BE2C (cell line): Measurements from ENCODE around the gene PSMD10.

Experiments used
- DNase-seq: peaks from one replicate; pipeline ENCODE4 v3.0.0-alpha.2; 2020
- H3K27me3 ChIP-seq: fragments of 250-450 bp; sonication (Bioruptor Pico); 2 replicates; pipeline ENCODE4 v1.5.1; 2020; ENCODE audit warnings: mild to moderate bottlenecking
- H3K36me3 ChIP-seq: fragments of 250-450 bp; sonication (Bioruptor Pico); 2 replicates; pipeline ENCODE4 v1.5.1; 2020; ENCODE audit warnings: mild to moderate bottlenecking
- H3K4me1 ChIP-seq: fragments of 250-450 bp; sonication (Bioruptor Pico); 2 replicates; pipeline ENCODE4 v1.5.1; 2020
- H3K4me3 ChIP-seq: 2 replicates; pipeline ENCODE4 v1.5.1; 2011; ENCODE audit warnings: low read depth, low read length
- H3K9me3 ChIP-seq: fragments of 250-450 bp; sonication (Bioruptor Pico); 2 replicates; pipeline ENCODE4 v1.5.1; 2020
- TF ChIP-seq, protein P1 (sequence below): IDR thresholded peaks from 2 replicates; pipeline ENCODE4 v1.5.1; 2012; ENCODE audit warnings: mild to moderate bottlenecking, low read depth, low read length

PSMD10 gene

GRCh38 chrX:108131471-108131870 lies 40.1 kb upstream of the PSMD10 start:
- no peaks in the 10 kb centered on the region for H3K9me3 ChIP-seq
- TF ChIP-seq, protein P1, sequence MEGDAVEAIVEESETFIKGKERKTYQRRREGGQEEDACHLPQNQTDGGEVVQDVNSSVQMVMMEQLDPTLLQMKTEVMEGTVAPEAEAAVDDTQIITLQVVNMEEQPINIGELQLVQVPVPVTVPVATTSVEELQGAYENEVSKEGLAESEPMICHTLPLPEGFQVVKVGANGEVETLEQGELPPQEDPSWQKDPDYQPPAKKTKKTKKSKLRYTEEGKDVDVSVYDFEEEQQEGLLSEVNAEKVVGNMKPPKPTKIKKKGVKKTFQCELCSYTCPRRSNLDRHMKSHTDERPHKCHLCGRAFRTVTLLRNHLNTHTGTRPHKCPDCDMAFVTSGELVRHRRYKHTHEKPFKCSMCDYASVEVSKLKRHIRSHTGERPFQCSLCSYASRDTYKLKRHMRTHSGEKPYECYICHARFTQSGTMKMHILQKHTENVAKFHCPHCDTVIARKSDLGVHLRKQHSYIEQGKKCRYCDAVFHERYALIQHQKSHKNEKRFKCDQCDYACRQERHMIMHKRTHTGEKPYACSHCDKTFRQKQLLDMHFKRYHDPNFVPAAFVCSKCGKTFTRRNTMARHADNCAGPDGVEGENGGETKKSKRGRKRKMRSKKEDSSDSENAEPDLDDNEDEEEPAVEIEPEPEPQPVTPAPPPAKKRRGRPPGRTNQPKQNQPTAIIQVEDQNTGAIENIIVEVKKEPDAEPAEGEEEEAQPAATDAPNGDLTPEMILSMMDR: no peak
- H3K4me3 ChIP-seq: no peak overlapping the region
- no peaks in the 10 kb centered on the region for H3K27me3 ChIP-seq
- DNase-seq: no peak
- no peaks in the 10 kb centered on the region for H3K36me3 ChIP-seq
- H3K4me1 ChIP-seq: no peaks in the 10 kb centered on the region

- H3K4me1 ChIP-seq: no peaks in the 10 kb centered on the region
- TF ChIP-seq, protein P1: no peak
- H3K36me3 ChIP-seq: no peaks in the 10 kb centered on the region
- no peaks in the 10 kb centered on the region for H3K9me3 ChIP-seq
- H3K27me3 ChIP-seq: no peaks in the 10 kb centered on the region
- no peak for DNase-seq
- H3K4me3 ChIP-seq: no peak overlapping the region
Observed at GRCh38 chrX:108130889-108131288, 39.5 kb upstream of the PSMD10 start.

GRCh38 chrX:108127152-108127551 lies 35.8 kb upstream of the PSMD10 start:
- DNase-seq: no peak
- H3K27me3 ChIP-seq: no peaks in the 10 kb centered on the region
- TF ChIP-seq, protein P1: no peak
- no peaks in the 10 kb centered on the region for H3K4me1 ChIP-seq
- no peak overlapping the region for H3K4me3 ChIP-seq
- no peaks in the 10 kb centered on the region for H3K9me3 ChIP-seq
- no peaks in the 10 kb centered on the region for H3K36me3 ChIP-seq

- Histone ChIP-seq H3K9me3 (no peaks in the 10 kb centered on the region), H3K4me3 (no peak overlapping the region), H3K36me3 (no peaks in the 10 kb centered on the region), H3K4me1 (no peaks in the 10 kb centered on the region), H3K27me3 (no peaks in the 10 kb centered on the region)
- TF ChIP-seq, protein P1: no peak
- no peak for DNase-seq
Observed at GRCh38 chrX:108126661-108127060, 35.3 kb upstream of the PSMD10 start.

GRCh38 chrX:108123591-108124366 lies 32.4 kb upstream of the PSMD10 start:
- no peaks in the 10 kb centered on the region for H3K36me3 ChIP-seq
- H3K4me1 ChIP-seq: no peaks in the 10 kb centered on the region
- no peaks in the 10 kb centered on the region for H3K27me3 ChIP-seq
- no peak overlapping the region for H3K4me3 ChIP-seq
- TF ChIP-seq, protein P1: no peak
- H3K9me3 ChIP-seq: no peaks in the 10 kb centered on the region
- DNase-seq: no peak

DNA sequence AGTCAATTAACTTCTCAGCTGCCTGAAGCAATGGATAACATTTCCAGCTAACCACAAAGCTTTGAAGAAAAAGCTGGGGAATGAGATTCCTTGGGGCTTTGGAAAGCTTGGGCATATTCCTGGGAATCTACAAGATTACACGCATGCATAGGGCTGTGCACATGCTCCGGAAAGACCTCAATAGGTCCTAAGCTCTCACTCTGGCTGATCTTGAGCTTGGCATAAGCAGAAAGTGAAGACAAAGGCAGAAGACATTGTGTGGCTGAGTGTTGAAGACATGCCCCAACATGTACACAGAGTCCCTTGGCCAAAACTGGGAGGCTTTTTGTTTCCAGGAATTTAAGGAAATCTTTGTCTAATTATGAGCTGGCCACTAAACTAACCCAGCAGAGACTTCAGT lies 31.4 kb upstream of the PSMD10 start:
- TF ChIP-seq, protein P1: no peak
- Histone ChIP-seq H3K27me3 (no peaks in the 10 kb centered on the region), H3K36me3 (no peaks in the 10 kb centered on the region), H3K4me3 (no peak overlapping the region), H3K9me3 (no peaks in the 10 kb centered on the region), H3K4me1 (no peaks in the 10 kb centered on the region)
- DNase-seq: no peak
